GM23338 (cell line): ENCODE data around the gene MRC2. TPM values are rescaled to one million over a fixed set of nuclear protein-coding genes. Genes with fewer than 3 reads are reported as not detected.

Experiments used
- ATAC-seq: fragments of 200-7000 bp; cut with Tn5 transposase; 3 replicates; pipeline ENCODE4 v1.9.1; 2020
- DNase-seq: peaks from one replicate; pipeline ENCODE4 v3.0.0-alpha.2; 2015; ENCODE audit warnings: low spot score
- H2AFZ ChIP-seq: fragments of 200-600 bp; sonication (generic); 2 replicates; pipeline ENCODE4 v1.8.0; 2016; ENCODE audit warnings: antibody characterized with exemption, mild to moderate bottlenecking, moderate library complexity
- H3F3A ChIP-seq: fragments of 200-600 bp; sonication (generic); replicated peaks from 2 replicates; pipeline ENCODE4 v1.8.0; 2017; ENCODE audit warnings: antibody characterized with exemption, mixed run types, low read depth
- H3K27ac ChIP-seq: fragments of 200-600 bp; sonication (generic); 2 replicates; pipeline ENCODE4 v1.6.1; 2016; ENCODE audit warnings: low read depth
- H3K27me3 ChIP-seq: fragments of 200-600 bp; sonication (generic); 2 replicates; pipeline ENCODE4 v1.8.0; 2016; ENCODE audit warnings: mild to moderate bottlenecking, mixed run types, moderate library complexity; ENCODE audit not compliant: insufficient read depth
- H3K36me3 ChIP-seq: fragments of 200-600 bp; sonication (generic); 2 replicates; pipeline ENCODE4 v1.8.0; 2016; ENCODE audit warnings: mild to moderate bottlenecking; ENCODE audit not compliant: insufficient read depth
- H3K4me1 ChIP-seq: fragments of 200-600 bp; sonication (generic); 2 replicates; pipeline ENCODE4 v1.8.0; 2016; ENCODE audit warnings: mild to moderate bottlenecking, moderate library complexity; ENCODE audit not compliant: insufficient read depth
- H3K4me2 ChIP-seq: fragments of 200-600 bp; sonication (generic); 2 replicates; pipeline ENCODE4 v1.7.1; 2017; ENCODE audit warnings: mixed run types
- H3K4me3 ChIP-seq: fragments of 200-600 bp; sonication (generic); 2 replicates; pipeline ENCODE4 v1.6.1; 2016; ENCODE audit warnings: mixed run types
- H3K79me2 ChIP-seq: fragments of 200-600 bp; sonication (generic); replicated peaks from 2 replicates; pipeline ENCODE4 v1.8.0; 2017; ENCODE audit warnings: mild to moderate bottlenecking; ENCODE audit not compliant: insufficient read depth
- H3K9me2 ChIP-seq: fragments of 200-600 bp; sonication (generic); 2 replicates; pipeline ENCODE4 v1.8.0; 2017; ENCODE audit not compliant: insufficient read depth
- H4K20me1 ChIP-seq: fragments of 200-600 bp; sonication (generic); replicated peaks from 2 replicates; pipeline ENCODE4 v1.8.0; 2017; ENCODE audit warnings: mild to moderate bottlenecking; ENCODE audit not compliant: insufficient read depth
- H3K27ac Mint-ChIP-seq: 2 replicates; pipeline ENCODE4 v1.8.0; 2020; ENCODE audit warnings: inconsistent platforms, mild to moderate bottlenecking, moderate library complexity, mixed read lengths
- H3K27me3 Mint-ChIP-seq: 3 replicates; pipeline ENCODE4 v1.8.0; 2022; ENCODE audit warnings: low read depth, mild to moderate bottlenecking, moderate library complexity, mixed read lengths, inconsistent platforms; ENCODE audit not compliant: insufficient read depth, poor library complexity
- H3K36me3 Mint-ChIP-seq: 3 replicates; pipeline ENCODE4 v1.8.0; 2021; ENCODE audit warnings: low read depth, mild to moderate bottlenecking, inconsistent platforms, moderate library complexity, mixed read lengths
- H3K4me1 Mint-ChIP-seq: 3 replicates; pipeline ENCODE4 v1.8.0; 2020; ENCODE audit warnings: mild to moderate bottlenecking, inconsistent platforms, mixed read lengths
- H3K4me3 Mint-ChIP-seq: 3 replicates; pipeline ENCODE4 v1.8.0; 2021; ENCODE audit warnings: moderate library complexity, mild to moderate bottlenecking, inconsistent platforms, mixed read lengths
- H3K9me3 Mint-ChIP-seq: 3 replicates; pipeline ENCODE4 v1.8.0; 2020; ENCODE audit warnings: moderate library complexity, mild to moderate bottlenecking, inconsistent platforms, mixed read lengths
- CREB1 ChIP-seq: fragments of 250-450 bp; sonication (Bioruptor Pico); IDR thresholded peaks from 2 replicates; pipeline ENCODE4 v1.5.0; 2020; ENCODE audit warnings: low read depth, mild to moderate bottlenecking, moderate library complexity
- CTCF ChIP-seq, 2 experiments: fragments of 200-600 bp in 1 of 2; sonication (generic) in 1 of 2; conservative IDR thresholded peaks; 2 replicates each; pipeline versions ENCODE4 v1.5.1 to v1.6.1; 2016 to 2017; ENCODE audit warnings: antibody characterized with exemption in 2 of 2, low read depth in 2 of 2, mild to moderate bottlenecking in 2 of 2, moderate library complexity in 1 of 2
- ETS1 ChIP-seq: IDR thresholded peaks from 2 replicates; pipeline ENCODE4 v1.6.1; 2016; ENCODE audit warnings: antibody characterized with exemption
- EZH2 ChIP-seq: fragments of 200-600 bp; sonication (generic); IDR thresholded peaks from one replicate; pipeline ENCODE4 v1.8.0; 2017; ENCODE audit warnings: antibody characterized with exemption, mild to moderate bottlenecking, low read depth; ENCODE audit not compliant: unreplicated experiment
- EZH2phosphoT487 ChIP-seq: fragments of 200-600 bp; sonication (generic); IDR thresholded peaks from one replicate; pipeline ENCODE4 v1.8.1; 2018; ENCODE audit warnings: antibody characterized with exemption; ENCODE audit not compliant: unreplicated experiment
- JUNB ChIP-seq: IDR thresholded peaks from one replicate; pipeline ENCODE4 v1.6.1; 2016; ENCODE audit warnings: antibody characterized with exemption; ENCODE audit not compliant: unreplicated experiment
- NANOG ChIP-seq: IDR thresholded peaks from 2 replicates; pipeline ENCODE4 v1.6.1; 2016; ENCODE audit warnings: antibody characterized with exemption, borderline replicate concordance
- POLR2AphosphoS5 ChIP-seq: IDR thresholded peaks from 2 replicates; pipeline ENCODE4 v1.6.1; 2016; ENCODE audit warnings: antibody characterized with exemption, low read depth
- REST ChIP-seq: IDR thresholded peaks from one replicate; pipeline ENCODE4 v1.6.1; 2018; ENCODE audit warnings: antibody characterized with exemption; ENCODE audit not compliant: unreplicated experiment
- STAT1 ChIP-seq: IDR thresholded peaks from one replicate; pipeline ENCODE4 v1.6.1; 2016; ENCODE audit warnings: antibody characterized with exemption; ENCODE audit not compliant: unreplicated experiment
- ZNF114 ChIP-seq: fragments of 250-450 bp; sonication (Bioruptor Pico); IDR thresholded peaks from 2 replicates; pipeline ENCODE4 v1.5.0; 2020; ENCODE audit warnings: mild to moderate bottlenecking, moderate library complexity
- ZNF331 ChIP-seq: fragments of 250-450 bp; sonication (Bioruptor Pico); IDR thresholded peaks from 2 replicates; pipeline ENCODE4 v1.5.0; 2020; ENCODE audit warnings: low read depth, mild to moderate bottlenecking, moderate library complexity
- ZNF462 ChIP-seq: fragments of 250-450 bp; sonication (Bioruptor Pico); IDR thresholded peaks from 2 replicates; pipeline ENCODE4 v1.5.0; 2020; ENCODE audit warnings: mild to moderate bottlenecking, moderate library complexity
- polyA plus RNA-seq: library from polyadenylated mRNA; unstranded; fragments of >200 nt; fragmentation: Nextera tagmentation; extraction: Ambion mirVana; gene quantifications from 2 replicates; pipeline ENCODE4 v1.2.1, GENCODE V29; 2016
- total RNA-seq: library from RNA; depleted of rRNA; stranded (reverse); fragments of >200 nt; shearing (Covaris generic); gene quantifications from 2 replicates; pipeline ENCODE4 v1.2.3, GENCODE V29; 2014

MRC2 gene
- total and polyA plus RNA-seq, 2 experiments from 2014 or later, result 8.0 to 38.6 TPM

- no peak overlapping the region; the same call in 1 of the 2 replicates for H3K27ac Mint-ChIP-seq
- no peaks in the 10 kb centered on the region for H4K20me1 ChIP-seq
- ATAC-seq (no peak), DNase-seq (no peak)
- no peak overlapping the region for H3K27ac ChIP-seq
- peaks cover 7% of the 10 kb centered on the region for H3K4me1 Mint-ChIP-seq
- H3K4me3 Mint-ChIP-seq, result no peak overlapping the region
- peaks cover 8% of the 10 kb centered on the region for H3K27me3 Mint-ChIP-seq
- H3F3A ChIP-seq, result no peaks in the 10 kb centered on the region
- 0 out of 2 replicates have a peak, but pooled peaks cover 1% of the 10 kb centered on the region for H3K4me1 ChIP-seq
- H3K79me2 ChIP-seq, result no peaks in the 10 kb centered on the region
- TF ChIP-seq ZNF114 (CRISPR knock-in tag) (no peak), ETS1 (no peak), EZH2 (no peak), ZNF331 (CRISPR knock-in tag) (no peak), JUNB (no peak), CTCF (conservative IDR thresholded peaks at IDR 0.05; ENCODE audit: low read depth in 2 of 2) (no peak), REST (no peak), CREB1 (no peak), STAT1 (no peak), EZH2phosphoT487 (no peak), NANOG (no peak), ZNF462 (CRISPR knock-in tag) (no peak), POLR2AphosphoS5 (no peak)
- peaks cover 9% of the 10 kb centered on the region; the same call in 1 of the 3 replicates for H3K9me3 Mint-ChIP-seq
- H3K4me2 ChIP-seq, result no peak overlapping the region
- no peak overlapping the region for H2AFZ ChIP-seq
- H3K36me3 ChIP-seq, result peaks cover 4% of the 10 kb centered on the region; the same call in 1 of the 2 replicates
- H3K9me2 ChIP-seq, result no peaks in the 10 kb centered on the region
- no peak overlapping the region for H3K4me3 ChIP-seq
- H3K27me3 ChIP-seq, result no peaks in the 10 kb centered on the region
- H3K36me3 Mint-ChIP-seq, result peaks cover 30% of the 10 kb centered on the region
These were observed 61.1 kb downstream of the MRC2 start for GRCh38 chr17:62688398-62689160.
